HL-60 (cell line): ENCODE results near the gene OR5T3.

Experiments
- DNase-seq, 2 experiments: peaks; one replicate each; pipeline ENCODE4 v3.0.0-alpha.2; 2010 to 2020; ENCODE audit warnings: low read depth in 1 of 2, low spot score in 1 of 2
- H3K27ac ChIP-seq: fragments of 250-450 bp; sonication (Bioruptor Pico); replicated peaks from 2 replicates; pipeline ENCODE4 v1.5.1; 2020; ENCODE audit warnings: mild to moderate bottlenecking, moderate library complexity
- H3K27me3 ChIP-seq: fragments of 250-450 bp; sonication (Bioruptor Pico); 2 replicates; pipeline ENCODE4 v1.5.1; 2021; ENCODE audit warnings: mild to moderate bottlenecking, moderate library complexity; ENCODE audit not compliant: insufficient read depth, poor library complexity, severe bottlenecking
- H3K4me3 ChIP-seq: replicated peaks from 2 replicates; pipeline ENCODE4 v1.5.1; 2011; ENCODE audit warnings: mild to moderate bottlenecking, control low read depth, low read length; ENCODE audit not compliant: insufficient read depth
- GABPA ChIP-seq: IDR thresholded peaks from 2 replicates; pipeline ENCODE4 v1.6.1; 2012; ENCODE audit warnings: low read depth
- POLR2AphosphoS5 ChIP-seq: IDR thresholded peaks from 2 replicates; pipeline ENCODE4 v1.6.1; 2012; ENCODE audit warnings: low read depth
- SPI1 ChIP-seq: IDR thresholded peaks from 2 replicates; pipeline ENCODE4 v1.6.1; 2012; ENCODE audit warnings: low read depth, mild to moderate bottlenecking, borderline replicate concordance
- TF ChIP-seq, protein P1 (sequence below): IDR thresholded peaks from 2 replicates; pipeline ENCODE4 v1.6.1; 2012; ENCODE audit warnings: low read depth; ENCODE audit not compliant: insufficient replicate concordance
- TF ChIP-seq, protein P2 (sequence below): IDR thresholded peaks from one replicate; pipeline ENCODE4 v1.5.1; 2011; ENCODE audit warnings: low read length, control low read depth, inconsistent platforms; ENCODE audit not compliant: insufficient read depth

Gene OR5T3

DNA sequence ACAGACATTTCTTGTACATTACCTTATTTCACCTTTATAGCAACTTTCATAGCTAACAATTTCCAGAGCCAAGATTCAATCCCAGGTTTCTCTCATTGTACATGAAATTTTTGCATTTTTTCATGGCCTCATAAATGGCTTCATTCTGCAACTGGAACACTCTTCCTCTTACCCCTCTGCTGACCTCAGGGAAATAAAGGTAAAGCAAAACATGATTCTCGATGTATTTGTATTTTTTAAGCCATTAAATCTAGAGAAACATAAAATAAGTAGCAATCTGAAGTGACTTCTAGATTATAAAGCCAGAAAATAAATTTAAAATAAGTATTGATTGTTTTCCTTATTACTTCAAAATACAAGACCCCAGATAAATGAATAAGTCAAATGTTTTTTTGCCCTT is 17.9 kb upstream of the OR5T3 start, which contains the start of gene OR5T2:
Gene OR5T2, minus strand, starts transcription at position 101 of the 400 bp plus-strand sequence. CDS start 1,193 bp downstream, outside the sequence.
- H3K4me3 ChIP-seq: no peak within 1 kb of the TSS
- TF ChIP-seq, protein P1, sequence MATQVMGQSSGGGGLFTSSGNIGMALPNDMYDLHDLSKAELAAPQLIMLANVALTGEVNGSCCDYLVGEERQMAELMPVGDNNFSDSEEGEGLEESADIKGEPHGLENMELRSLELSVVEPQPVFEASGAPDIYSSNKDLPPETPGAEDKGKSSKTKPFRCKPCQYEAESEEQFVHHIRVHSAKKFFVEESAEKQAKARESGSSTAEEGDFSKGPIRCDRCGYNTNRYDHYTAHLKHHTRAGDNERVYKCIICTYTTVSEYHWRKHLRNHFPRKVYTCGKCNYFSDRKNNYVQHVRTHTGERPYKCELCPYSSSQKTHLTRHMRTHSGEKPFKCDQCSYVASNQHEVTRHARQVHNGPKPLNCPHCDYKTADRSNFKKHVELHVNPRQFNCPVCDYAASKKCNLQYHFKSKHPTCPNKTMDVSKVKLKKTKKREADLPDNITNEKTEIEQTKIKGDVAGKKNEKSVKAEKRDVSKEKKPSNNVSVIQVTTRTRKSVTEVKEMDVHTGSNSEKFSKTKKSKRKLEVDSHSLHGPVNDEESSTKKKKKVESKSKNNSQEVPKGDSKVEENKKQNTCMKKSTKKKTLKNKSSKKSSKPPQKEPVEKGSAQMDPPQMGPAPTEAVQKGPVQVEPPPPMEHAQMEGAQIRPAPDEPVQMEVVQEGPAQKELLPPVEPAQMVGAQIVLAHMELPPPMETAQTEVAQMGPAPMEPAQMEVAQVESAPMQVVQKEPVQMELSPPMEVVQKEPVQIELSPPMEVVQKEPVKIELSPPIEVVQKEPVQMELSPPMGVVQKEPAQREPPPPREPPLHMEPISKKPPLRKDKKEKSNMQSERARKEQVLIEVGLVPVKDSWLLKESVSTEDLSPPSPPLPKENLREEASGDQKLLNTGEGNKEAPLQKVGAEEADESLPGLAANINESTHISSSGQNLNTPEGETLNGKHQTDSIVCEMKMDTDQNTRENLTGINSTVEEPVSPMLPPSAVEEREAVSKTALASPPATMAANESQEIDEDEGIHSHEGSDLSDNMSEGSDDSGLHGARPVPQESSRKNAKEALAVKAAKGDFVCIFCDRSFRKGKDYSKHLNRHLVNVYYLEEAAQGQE: no peak
- no peak for TF ChIP-seq SPI1
- no peak for TF ChIP-seq POLR2AphosphoS5
- H3K27me3 ChIP-seq: no peaks in the 10 kb centered on the region

DNA sequence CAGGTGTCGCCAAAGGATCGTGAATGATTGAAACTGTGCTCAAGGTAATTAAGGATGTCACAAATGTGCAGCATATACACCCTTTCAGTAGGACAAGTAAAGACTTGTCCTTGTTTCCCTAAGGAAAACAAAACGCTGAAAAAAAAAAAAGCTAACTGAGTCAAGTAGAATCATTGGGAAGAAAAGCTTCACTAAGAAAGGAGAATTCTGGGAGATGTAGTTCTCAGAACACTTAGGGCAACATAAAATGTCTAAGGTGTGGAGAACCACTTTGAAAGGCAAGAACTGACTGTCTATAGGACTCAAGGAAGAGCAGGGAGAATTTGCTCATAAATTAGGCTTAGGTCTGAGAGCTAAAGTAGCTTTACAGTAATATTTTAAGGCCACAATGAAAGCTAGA is 19.0 kb downstream of the OR5T3 start:
- DNase-seq: no peak
- TF ChIP-seq POLR2AphosphoS5: no peak
- no peak for TF ChIP-seq GABPA
- TF ChIP-seq, protein P1: no peak
- TF ChIP-seq, protein P2, sequence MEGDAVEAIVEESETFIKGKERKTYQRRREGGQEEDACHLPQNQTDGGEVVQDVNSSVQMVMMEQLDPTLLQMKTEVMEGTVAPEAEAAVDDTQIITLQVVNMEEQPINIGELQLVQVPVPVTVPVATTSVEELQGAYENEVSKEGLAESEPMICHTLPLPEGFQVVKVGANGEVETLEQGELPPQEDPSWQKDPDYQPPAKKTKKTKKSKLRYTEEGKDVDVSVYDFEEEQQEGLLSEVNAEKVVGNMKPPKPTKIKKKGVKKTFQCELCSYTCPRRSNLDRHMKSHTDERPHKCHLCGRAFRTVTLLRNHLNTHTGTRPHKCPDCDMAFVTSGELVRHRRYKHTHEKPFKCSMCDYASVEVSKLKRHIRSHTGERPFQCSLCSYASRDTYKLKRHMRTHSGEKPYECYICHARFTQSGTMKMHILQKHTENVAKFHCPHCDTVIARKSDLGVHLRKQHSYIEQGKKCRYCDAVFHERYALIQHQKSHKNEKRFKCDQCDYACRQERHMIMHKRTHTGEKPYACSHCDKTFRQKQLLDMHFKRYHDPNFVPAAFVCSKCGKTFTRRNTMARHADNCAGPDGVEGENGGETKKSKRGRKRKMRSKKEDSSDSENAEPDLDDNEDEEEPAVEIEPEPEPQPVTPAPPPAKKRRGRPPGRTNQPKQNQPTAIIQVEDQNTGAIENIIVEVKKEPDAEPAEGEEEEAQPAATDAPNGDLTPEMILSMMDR: no peak
- no peak for TF ChIP-seq SPI1
- Histone ChIP-seq H3K27ac (no peak overlapping the region), H3K4me3 (no peak overlapping the region), H3K27me3 (no peaks in the 10 kb centered on the region)

More for the DNA sequence above, 17.9 kb upstream of the OR5T3 start, which contains the start of gene OR5T2:
- DNase-seq: no peak
- no peak within 1 kb of the TSS for H3K27ac ChIP-seq

DNA sequence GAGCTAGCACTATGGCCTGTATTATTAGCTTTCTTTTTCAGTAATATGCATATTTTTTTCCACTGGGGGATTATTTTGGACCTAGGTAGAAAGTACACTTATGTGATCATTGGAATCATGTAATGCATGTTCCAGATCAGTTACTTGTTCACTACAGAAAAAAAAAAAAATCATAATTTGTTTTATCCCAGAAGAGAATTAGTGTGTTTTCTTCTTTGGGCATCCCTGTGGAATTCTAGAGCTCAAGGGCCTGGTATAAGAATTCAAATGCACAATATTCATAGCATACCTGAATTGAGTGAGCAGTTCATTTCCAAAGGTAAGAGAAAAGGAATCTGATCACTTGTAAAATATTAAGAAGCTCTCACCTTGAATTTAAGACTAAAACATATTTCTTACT is 21.8 kb downstream of the OR5T3 start, which contains the start of gene OR5T1:
Gene OR5T1, plus strand, starts transcription at position 301 of the 400 bp plus-strand sequence. CDS start 1,485 bp downstream, outside the sequence.
- no peak within 1 kb of the TSS for H3K4me3 ChIP-seq
- DNase-seq: no peak
- TF ChIP-seq, protein P1: no peak
- no peak for TF ChIP-seq POLR2AphosphoS5
- H3K27me3 ChIP-seq: no peaks in the 10 kb centered on the region
- H3K27ac ChIP-seq: no peak within 1 kb of the TSS

DNA sequence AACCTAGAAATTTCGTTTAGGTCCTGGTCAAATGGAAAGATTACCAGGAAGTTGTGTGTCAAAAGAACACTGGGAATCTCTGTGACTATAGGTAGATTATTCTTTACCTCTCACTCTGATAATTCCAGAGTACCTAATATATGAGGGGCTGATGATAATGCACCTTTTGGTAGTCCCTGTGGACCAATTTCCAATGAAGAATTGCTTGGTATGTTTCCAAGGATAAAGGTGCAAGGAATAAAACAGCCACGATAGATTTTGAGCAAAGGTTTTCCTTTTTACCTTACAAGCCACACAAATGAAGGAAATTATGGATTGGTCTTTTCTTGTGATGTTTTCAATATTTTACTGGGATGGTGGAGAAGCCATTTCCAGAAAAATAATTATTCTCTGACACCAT is 40.1 kb downstream of the OR5T3 start, which contains the start of gene OR8H1:
Gene OR8H1, minus strand, starts transcription at position 101 of the 400 bp plus-strand sequence. CDS start 1,192 bp downstream, outside the sequence.
- no peak for DNase-seq
- Histone ChIP-seq H3K4me3 (no peak within 1 kb of the TSS), H3K27me3 (no peaks in the 10 kb centered on the region), H3K27ac (no peak within 1 kb of the TSS)
- TF ChIP-seq, protein P1: no peak
- no peak for TF ChIP-seq POLR2AphosphoS5
- TF ChIP-seq SPI1: no peak
- TF ChIP-seq, protein P2: no peak
- no peak for TF ChIP-seq GABPA
